Glomerular endothelial cell (primary cell): Measurements from ENCODE around the gene TLR5. TPM values are rescaled to one million over a fixed set of nuclear protein-coding genes. Genes with fewer than 3 reads are reported as not detected.

Experiments used
- DNase-seq: peaks from one replicate; pipeline ENCODE4 v3.0.0-alpha.2; 2011; ENCODE audit warnings: low read depth, low spot score; ENCODE audit errors: extremely low read depth
- total RNA-seq: library from RNA; depleted of rRNA; stranded (reverse); fragments of >200 nt; gene quantifications from 2 replicates; pipeline ENCODE4 v1.2.3, GENCODE V29; 2015

Gene TLR5
- total RNA-seq, 1 donor from 2014 or later: 0.53 TPM

DNA sequence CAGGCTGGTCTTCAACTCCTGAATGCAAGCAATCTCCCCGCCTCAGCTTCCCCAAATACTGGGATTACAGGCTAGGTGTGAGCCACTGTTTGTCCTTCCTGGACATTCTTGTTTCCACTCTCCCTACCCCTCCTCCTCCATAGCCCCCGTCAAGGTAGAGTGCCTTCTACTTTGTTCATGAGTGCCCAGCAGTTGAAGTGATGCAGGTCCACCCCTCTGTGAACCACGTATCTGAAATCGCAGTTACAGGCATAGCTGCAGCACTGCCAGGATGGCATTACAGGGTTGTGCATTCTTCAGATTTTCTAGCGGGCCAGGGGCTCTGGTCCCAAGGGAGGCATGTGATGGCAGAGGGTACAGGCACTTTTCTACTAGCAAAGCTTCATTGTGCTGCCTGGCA, 7.4 kb upstream of the TLR5 start:
- DNase-seq: no peak

DNA sequence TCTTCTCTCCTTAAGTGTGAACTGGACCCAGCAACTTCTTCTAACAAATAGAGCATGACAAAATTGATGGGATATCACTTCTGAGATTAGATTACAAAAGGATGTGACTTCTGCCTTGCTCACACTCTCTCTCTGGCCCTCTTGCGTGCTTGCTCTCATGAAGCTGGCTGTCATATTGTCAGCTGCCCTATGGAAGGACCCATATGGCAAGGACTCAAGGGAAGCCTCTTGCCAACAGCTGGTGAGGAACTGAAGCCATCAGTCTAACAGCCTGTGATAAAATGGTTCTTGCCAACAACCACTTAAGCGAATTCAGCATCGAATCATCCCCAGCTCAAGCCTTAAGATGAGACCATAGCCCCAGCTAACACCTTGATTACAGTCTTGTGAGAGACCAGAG, 4.8 kb upstream of the TLR5 start:
- DNase-seq: no peak

DNA sequence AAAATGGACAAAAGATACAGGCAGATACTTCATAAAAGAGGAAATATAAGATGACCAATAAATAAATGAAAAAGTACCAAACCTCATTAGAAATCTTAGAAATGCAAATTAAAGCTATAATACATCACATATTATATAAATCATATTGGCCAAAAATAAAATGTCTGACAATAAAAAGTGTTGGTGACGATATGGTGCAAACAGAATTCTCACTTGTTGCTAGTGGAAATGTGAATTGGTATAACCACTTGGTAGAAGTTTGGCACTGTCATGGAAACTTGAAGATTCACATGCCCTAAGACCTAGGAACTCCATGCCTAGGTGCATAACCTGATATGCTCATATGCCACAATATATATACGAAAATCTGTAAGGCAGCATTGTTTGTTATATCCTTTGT, 4.4 kb upstream of the TLR5 start:
- no peak for DNase-seq

- DNase-seq: no peak
Observed at GRCh38 chr1:223146745-223147144, 3.7 kb upstream of the TLR5 start.

DNA sequence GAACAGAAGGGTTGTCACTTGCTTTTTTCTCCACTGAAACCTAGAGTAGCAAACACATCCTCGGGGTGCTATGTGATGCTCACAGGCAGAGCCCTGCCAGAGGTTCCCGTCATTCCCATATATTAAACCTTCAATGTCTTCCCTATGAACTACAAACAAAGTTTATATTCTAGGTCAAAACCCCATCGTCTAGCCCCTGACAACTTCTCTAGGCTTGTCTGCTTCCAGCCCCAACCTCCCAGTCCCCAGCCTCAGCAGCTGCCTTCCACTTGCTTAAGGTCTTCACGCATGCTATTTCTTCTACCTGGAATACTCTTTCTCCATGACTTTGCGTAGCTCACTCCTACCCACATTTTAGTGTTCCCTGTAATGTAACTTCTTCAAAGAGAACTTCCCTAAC, 1.9 kb upstream of the TLR5 start:
- no peak for DNase-seq

DNA sequence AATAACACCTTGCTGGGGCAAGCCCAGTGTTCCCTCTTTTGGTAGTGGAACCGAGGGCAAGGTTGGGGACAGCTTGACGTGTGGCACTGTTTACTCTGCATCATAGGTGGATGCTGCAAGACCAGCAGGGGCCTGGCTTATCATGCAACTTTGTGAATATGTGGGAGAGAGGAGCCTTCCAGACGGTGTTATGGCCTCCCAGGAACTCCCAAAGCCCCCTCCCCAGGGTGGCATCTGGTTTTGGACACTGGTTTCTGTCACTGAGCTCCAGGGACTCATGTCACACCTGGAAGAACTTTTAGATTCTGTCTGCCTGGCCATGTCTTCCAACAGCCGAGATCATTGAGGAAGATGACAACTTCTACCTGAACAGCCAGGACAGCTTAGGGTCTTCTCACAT, 1.4 kb upstream of the TLR5 start:
- DNase-seq: no peak

GRCh38 chr1:223143537-223144248, 645 bp upstream of the TLR5 start:
- no peak for DNase-seq

DNA sequence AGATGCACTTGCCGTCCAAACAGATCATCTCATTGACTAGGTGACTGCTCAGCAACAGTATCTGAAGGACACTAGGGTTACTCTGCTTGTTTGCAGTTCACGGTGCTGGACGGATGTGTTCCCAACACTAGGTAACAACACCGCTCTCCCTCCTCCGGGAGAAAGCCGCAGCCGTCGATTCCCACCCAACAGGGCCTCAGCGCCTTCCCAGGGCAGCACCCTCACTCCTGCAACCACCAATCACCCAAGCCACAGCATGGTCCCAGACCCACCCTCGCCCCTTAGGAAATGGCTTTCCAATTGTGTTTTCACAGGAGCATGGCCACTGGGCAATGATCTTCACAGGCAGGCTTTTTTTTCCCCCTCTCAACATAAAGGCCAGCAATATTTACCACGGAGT, 779 bp downstream of the TLR5 start:
- no peak for DNase-seq

- no peak for DNase-seq
Observed at GRCh38 chr1:223140611-223141405, 2.2 kb downstream of the TLR5 start.

DNA sequence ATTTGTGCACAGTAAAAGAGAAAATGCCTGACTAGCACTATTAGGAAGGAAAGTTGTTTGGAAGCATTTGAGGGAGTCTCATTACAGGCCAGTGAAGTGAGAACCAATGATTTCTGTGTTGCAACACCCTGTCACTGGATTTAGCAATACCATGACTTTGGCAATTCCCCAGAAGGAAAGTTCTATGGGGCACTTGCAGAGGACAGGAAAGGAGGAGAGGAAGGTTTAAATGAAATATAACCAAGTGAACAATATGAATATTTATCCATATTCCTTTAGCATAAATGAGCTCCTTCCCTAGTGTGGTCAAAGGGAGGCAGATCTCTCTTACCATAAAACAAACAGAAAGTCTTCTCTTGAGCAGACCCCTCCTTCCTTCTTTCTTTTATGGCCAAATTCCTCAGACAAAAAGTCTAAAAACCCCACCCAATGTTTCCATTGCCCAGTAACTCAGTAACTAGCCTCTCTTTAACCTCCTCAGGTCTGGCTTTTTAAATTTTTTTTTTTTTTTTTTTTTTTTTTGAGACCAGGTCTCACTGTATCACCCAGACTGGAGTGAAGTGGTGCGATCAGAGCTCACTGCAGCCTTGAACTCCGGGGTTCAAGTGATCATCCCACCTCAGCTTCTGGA, 5.5 kb downstream of the TLR5 start:
- DNase-seq: no peak

- DNase-seq: no peak
Observed at GRCh38 chr1:223136086-223136485, 7.0 kb downstream of the TLR5 start.

- DNase-seq: no peak
Observed at GRCh38 chr1:223135176-223135942, 7.7 kb downstream of the TLR5 start.

- no peak for DNase-seq
Observed at GRCh38 chr1:223133824-223134435, 9.1 kb downstream of the TLR5 start.

- DNase-seq: no peak
Observed at GRCh38 chr1:223133306-223133823, 9.7 kb downstream of the TLR5 start.

GRCh38 chr1:223129229-223129901, 13.7 kb downstream of the TLR5 start:
- DNase-seq: no peak

DNA sequence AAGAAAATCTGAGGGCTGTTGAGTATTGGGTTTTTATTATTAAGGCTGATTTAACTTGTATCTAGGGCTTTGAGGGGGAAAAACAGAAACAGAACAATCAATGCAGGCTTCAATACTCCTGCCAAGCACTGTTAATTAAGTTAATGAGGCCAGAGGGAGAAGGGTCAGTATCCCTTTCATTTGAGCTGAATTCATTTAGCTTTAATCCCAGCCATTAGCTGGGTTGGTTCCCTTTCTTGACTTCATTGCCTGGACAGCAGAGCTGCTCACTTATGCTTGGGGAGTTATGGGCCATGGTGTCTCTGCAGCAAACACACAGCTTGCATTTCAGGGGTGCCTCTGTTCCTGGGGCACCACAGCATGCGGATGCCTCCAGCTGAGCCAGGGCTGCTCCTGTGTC, 16.3 kb downstream of the TLR5 start:
- DNase-seq: no peak

DNA sequence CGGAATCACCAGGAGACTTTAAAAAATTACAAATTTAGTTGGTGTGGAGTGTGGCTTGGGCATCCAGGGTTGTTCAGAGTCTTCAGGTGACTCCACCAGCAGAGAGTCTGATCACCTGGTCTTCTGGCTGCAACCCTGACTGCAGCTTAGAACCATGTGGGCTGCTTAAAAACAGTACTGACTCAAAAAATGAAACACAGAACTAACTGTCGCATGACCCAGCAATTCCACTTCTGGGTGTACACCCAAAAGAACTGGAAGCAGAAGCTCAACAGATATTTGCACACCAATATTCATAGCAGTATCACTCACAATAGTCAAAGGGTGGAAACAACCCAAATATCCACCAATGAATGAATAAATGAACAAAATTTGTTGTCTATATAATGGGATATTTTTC, 17.3 kb downstream of the TLR5 start:
- no peak for DNase-seq

DNA sequence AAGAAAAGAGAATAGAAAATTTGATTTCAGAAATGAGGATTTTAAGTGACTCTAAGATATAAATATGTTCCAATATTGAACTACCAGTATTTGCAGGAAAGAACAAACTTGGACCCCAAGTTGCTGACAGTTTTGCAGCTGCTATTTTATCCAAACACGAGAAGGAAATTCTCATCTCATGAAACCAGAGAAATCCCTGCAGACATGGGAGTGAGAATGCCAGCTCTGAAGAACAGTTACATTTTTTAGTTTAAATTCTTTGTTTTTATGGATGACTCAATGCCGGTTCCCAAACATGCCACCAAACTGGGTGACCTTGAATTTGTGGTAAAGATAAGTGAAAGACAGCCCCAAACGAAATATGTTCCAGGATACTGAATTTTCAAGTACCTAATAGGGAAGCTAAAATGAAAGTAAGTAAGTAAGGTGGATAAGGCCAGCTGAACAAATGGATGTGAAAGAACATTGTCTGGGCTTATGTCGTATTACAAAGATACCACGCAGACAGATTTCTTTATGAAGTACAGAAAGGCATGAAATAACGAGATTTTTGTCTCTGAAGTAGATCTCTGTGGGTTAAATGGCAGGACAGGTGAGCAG, 19.9 kb downstream of the TLR5 start:
- DNase-seq: no peak

GRCh38 chr1:223118418-223118817, 24.6 kb downstream of the TLR5 start:
- no peak for DNase-seq

DNA sequence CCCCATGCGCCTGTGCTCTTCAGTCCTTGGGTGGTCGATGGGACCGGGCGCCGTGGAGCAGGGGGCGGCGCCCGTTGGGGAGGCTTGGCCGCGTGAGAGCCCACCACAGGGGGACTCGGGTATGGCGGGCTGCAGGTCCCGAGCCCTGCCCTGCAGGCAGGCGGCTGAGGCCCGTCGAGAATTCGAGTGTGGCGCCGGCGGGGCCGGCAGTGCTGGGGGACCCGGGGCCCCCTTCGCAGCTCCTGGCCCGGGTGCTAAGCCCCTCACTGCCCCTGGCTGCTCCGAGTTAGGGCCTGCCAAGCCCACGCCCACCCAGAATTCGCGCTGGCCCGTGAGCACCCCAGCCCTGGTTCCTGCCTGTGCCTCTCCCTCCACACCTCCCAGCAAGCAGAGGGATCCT, 26.1 kb downstream of the TLR5 start:
- DNase-seq: no peak
